Measurements from ENCODE around the gene GALNT9. TPM values are rescaled to one million over a fixed set of nuclear protein-coding genes. Genes with fewer than 3 reads are reported as not detected.

GALNT9 gene
- total and polyA plus RNA-seq, 2 donors (not counting 1 experiment from before 2014, with no cell fraction given): 0.71 to 2.4 TPM

GRCh38 chr12:132324173-132324572 lies 5.2 kb downstream of the GALNT9 start:
- H3K27ac ChIP-seq (ENCODE audit: low read length in 2 of 2): no peak overlapping the region
- Mint-ChIP-seq H3K27ac (no peak overlapping the region), H3K27me3 (peaks cover 28% of the 10 kb centered on the region), H3K4me3 (no peak overlapping the region), H3K9me3 (ENCODE audit: insufficient read depth) (no peaks in the 10 kb centered on the region), H3K4me1 (no peaks in the 10 kb centered on the region)
- no peaks in the 10 kb centered on the region for H3K9me3 ChIP-seq (ENCODE audit: control extremely low read depth in 1 of 3, control insufficient read depth in 2 of 3, insufficient read depth in 1 of 3, low read length in 2 of 3)
- H3K36me3 ChIP-seq (replicated peaks in 1 of 2; ENCODE audit: control extremely low read depth in 1 of 2, control insufficient read depth in 1 of 2, extremely low read depth in 1 of 2, insufficient read depth in 2 of 2, low read length in 1 of 2): no peaks in the 10 kb centered on the region
- ATAC-seq (ENCODE audit: low read depth) (no peak), DNase-seq (no peak)
- H3K79me2 ChIP-seq (ENCODE audit: control insufficient read depth, insufficient read depth, low read length): no peaks in the 10 kb centered on the region
- TF ChIP-seq, protein P1, sequence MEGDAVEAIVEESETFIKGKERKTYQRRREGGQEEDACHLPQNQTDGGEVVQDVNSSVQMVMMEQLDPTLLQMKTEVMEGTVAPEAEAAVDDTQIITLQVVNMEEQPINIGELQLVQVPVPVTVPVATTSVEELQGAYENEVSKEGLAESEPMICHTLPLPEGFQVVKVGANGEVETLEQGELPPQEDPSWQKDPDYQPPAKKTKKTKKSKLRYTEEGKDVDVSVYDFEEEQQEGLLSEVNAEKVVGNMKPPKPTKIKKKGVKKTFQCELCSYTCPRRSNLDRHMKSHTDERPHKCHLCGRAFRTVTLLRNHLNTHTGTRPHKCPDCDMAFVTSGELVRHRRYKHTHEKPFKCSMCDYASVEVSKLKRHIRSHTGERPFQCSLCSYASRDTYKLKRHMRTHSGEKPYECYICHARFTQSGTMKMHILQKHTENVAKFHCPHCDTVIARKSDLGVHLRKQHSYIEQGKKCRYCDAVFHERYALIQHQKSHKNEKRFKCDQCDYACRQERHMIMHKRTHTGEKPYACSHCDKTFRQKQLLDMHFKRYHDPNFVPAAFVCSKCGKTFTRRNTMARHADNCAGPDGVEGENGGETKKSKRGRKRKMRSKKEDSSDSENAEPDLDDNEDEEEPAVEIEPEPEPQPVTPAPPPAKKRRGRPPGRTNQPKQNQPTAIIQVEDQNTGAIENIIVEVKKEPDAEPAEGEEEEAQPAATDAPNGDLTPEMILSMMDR (IDR thresholded peaks at IDR 0.05): no peak
- no peak for TF ChIP-seq EZH2 (IDR thresholded peaks at IDR 0.05; ENCODE audit: borderline replicate concordance, insufficient read depth, low read depth, low read length, poor library complexity, severe bottlenecking)
- no peak overlapping the region for H3K4me2 ChIP-seq (replicated peaks; ENCODE audit: low read depth, low read length, poor library complexity, severe bottlenecking)
- H3K4me1 ChIP-seq (ENCODE audit: control insufficient read depth in 2 of 2, insufficient read depth in 2 of 2, low read length in 2 of 2): peaks cover 6 to 8% of the 10 kb centered on the region in 2 donors
- no peak overlapping the region for H3K4me3 ChIP-seq (ENCODE audit: control extremely low read depth in 1 of 5, extremely low read depth in 1 of 5, insufficient read depth in 1 of 5, low read depth in 2 of 5, low read length in 4 of 5)
- ChIA-PET CTCF (no interaction called here), POLR2A (interaction anchor here (0.5 kb wide), 1 partner anchor 437 kb away, joined by 4 read pairs; no protein-coding TSS in a partner anchor)
- H2AFZ ChIP-seq (ENCODE audit: insufficient read depth, low read depth, low read length, poor library complexity, severe bottlenecking): no peak overlapping the region
- no peaks in the 10 kb centered on the region for H4K20me1 ChIP-seq (ENCODE audit: control insufficient read depth, insufficient read depth, low read length, poor library complexity, severe bottlenecking)
- WGBS (ENCODE audit: insufficient coverage): 94% methylated on average over 42 of the region's 42 CpGs
- no peak overlapping the region for H3K9ac ChIP-seq (ENCODE audit: low read length)
- H3K27me3 ChIP-seq (replicated peaks in 1 of 4; ENCODE audit: control extremely low read depth in 1 of 4, control insufficient read depth in 3 of 4, insufficient read depth in 4 of 4, low read length in 3 of 4): peaks cover 0 to 15% (median 5%) of the 10 kb centered on the region in 4 experiments
- intact Hi-C loops (cut with micrococcal nuclease): no loop called here

DNA sequence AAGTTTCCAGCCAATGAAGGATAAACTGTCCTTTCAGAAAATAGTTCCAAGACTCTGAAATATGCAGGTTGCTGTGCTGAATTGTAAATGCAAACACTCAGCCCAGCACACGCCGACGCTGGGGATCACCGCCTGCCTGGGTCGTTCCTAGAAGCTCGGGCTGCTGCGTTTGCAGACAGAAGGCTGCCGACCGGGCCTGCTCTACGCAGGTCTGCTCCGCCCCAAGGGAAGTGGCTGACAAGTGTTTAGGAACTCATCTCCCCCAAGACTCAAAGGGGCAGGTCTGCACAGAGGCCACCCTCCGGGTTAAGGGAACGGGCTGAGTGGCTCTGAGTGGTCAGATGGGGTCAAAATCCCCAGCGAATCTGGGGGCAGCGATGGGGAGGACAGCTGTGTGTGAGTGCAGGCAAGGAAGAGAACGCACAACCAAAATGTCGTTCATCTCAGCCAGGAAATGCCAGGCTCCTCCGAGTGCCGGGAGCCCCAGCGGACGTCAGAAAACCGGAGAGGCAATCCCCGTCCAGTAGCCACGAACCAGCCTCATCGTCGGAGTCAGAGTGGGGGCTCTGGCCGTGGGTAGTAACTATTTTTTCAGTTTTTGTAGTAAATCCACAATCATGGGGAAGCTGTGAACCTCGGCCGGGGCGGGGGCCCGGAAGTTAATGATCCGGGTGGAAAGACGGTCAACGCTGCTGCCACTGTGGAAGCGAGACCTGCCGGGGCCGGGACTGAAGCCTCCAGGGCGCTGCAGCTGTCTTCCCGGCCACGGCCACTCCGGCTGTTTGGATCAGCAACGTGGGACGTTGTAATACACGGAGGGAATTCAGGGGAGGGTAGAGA lies 6.0 kb downstream of the GALNT9 start:
- intact Hi-C loops (cut with micrococcal nuclease): no loop called here
- no peaks in the 10 kb centered on the region for H3K9me3 Mint-ChIP-seq (ENCODE audit: insufficient read depth)
- no peaks in the 10 kb centered on the region for H4K20me1 ChIP-seq (ENCODE audit: control insufficient read depth, insufficient read depth, low read length, poor library complexity, severe bottlenecking)
- DNase-seq (no peak), ATAC-seq (ENCODE audit: low read depth) (no peak)
- H3K27ac ChIP-seq (ENCODE audit: low read length in 2 of 2): no peak overlapping the region
- peak overlapping the region; percentile 46 for H2AFZ ChIP-seq (ENCODE audit: insufficient read depth, low read depth, low read length, poor library complexity, severe bottlenecking)
- H3K4me3 Mint-ChIP-seq: no peak overlapping the region
- ChIA-PET CTCF (no interaction called here), POLR2A (interaction anchor here (0.5 kb wide), 1 partner anchor 437 kb away, joined by 4 read pairs; no protein-coding TSS in a partner anchor)
- H3K4me1 ChIP-seq (ENCODE audit: control insufficient read depth in 2 of 2, insufficient read depth in 2 of 2, low read length in 2 of 2): peaks cover 6 to 8% of the 10 kb centered on the region in 2 donors
- no peaks in the 10 kb centered on the region for H3K36me3 ChIP-seq (replicated peaks in 1 of 2; ENCODE audit: control extremely low read depth in 1 of 2, control insufficient read depth in 1 of 2, extremely low read depth in 1 of 2, insufficient read depth in 2 of 2, low read length in 1 of 2)
- 41% methylated on average over 44 of the region's 44 CpGs for WGBS (ENCODE audit: insufficient coverage)
- no peak overlapping the region for H3K9ac ChIP-seq (ENCODE audit: low read length)
- H3K4me3 ChIP-seq (ENCODE audit: control extremely low read depth in 1 of 5, extremely low read depth in 1 of 5, insufficient read depth in 1 of 5, low read depth in 2 of 5, low read length in 4 of 5): no peak overlapping the region
- no peak for TF ChIP-seq EZH2 (IDR thresholded peaks at IDR 0.05; ENCODE audit: borderline replicate concordance, insufficient read depth, low read depth, low read length, poor library complexity, severe bottlenecking)
- no peaks in the 10 kb centered on the region for H3K9me3 ChIP-seq (ENCODE audit: control extremely low read depth in 1 of 3, control insufficient read depth in 2 of 3, insufficient read depth in 1 of 3, low read length in 2 of 3)
- peak overlapping the region; percentile 33 for H3K4me2 ChIP-seq (replicated peaks; ENCODE audit: low read depth, low read length, poor library complexity, severe bottlenecking)
- H3K4me1 Mint-ChIP-seq: no peaks in the 10 kb centered on the region
- no peak overlapping the region for H3K27ac Mint-ChIP-seq
- H3K27me3 Mint-ChIP-seq: peaks cover 28% of the 10 kb centered on the region
- peaks cover 0 to 13% (median 5%) of the 10 kb centered on the region in 4 experiments for H3K27me3 ChIP-seq (replicated peaks in 1 of 4; ENCODE audit: control extremely low read depth in 1 of 4, control insufficient read depth in 3 of 4, insufficient read depth in 4 of 4, low read length in 3 of 4)
- H3K79me2 ChIP-seq (ENCODE audit: control insufficient read depth, insufficient read depth, low read length): no peaks in the 10 kb centered on the region

All from B cell (primary cell).